Hippocampal formation (tissue), 2 donors: ENCODE results near the gene SLC25A43.

ENCODE experiments used
- DNase-seq, 2 donors: peaks; one replicate each; lab custom pipeline; 2025; lab: John Stamatoyannopoulos, UW

The SLC25A43 gene

DNA sequence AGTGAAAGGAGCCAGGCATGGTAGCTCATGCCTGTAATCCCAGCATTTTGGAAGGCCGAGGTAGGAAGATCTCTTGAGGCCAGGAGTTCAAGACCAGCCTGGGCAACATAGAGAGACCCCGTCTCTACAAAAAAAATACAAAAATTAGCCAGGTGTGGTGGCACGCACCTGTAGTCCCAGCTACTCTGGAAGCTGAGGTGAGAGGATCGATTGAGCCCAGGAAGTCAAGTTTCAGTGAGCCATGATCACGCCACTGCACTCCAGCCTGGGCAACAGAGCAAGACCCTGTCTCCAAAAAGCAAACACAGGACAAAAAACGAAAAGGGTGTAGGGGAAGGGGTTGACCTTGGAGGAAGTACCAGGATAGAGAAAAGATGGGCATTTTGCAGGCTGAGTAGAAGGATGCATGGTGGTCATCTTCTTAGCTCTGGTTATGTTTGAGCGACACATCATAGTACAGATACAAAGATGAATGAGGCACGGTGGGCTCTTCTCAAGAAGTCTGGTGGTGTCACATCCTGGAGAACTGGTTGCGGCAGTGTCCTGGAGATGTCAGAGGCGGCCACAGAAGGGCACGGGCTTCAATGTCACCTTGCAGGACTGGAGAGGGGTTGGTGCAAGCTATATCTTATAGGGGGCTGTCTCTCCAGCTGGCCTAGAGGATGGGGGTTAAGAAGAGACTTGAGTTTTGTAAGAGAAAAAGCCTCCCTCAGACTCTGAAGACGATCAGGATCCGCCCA, 101.1 kb downstream of the SLC25A43 start:
- no peak for DNase-seq

DNA sequence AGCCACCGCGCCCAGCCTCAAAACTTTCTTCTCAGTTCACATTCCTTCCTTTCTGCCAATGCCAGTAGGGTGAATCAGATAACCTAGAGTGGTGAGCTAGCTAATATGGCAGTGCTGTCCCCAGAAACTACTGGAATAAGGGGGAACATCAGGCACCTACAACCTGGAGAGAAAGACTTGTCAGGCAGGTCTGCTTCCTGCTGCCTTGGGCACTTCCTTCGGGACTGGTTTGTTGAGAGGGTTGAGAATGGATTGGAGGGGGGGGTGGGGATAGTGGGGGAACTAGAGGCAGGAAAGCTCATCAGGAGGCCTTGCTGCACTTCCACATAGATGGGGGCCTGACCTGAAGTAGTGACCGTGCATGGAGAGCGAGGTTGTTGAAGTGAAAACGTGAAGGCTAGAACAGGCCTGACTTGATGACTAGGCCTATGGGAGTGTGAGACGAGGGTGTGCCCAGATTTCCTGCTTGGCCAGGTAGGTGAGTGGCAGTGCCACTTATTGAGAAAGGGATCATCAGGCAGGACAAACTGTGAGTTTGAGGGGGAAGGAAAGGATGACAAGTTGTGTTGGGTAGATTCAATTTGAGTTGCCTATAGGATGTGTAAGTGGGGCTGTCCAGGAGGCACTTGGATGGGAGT, 102.5 kb downstream of the SLC25A43 start:
- DNase-seq: no peak

DNA sequence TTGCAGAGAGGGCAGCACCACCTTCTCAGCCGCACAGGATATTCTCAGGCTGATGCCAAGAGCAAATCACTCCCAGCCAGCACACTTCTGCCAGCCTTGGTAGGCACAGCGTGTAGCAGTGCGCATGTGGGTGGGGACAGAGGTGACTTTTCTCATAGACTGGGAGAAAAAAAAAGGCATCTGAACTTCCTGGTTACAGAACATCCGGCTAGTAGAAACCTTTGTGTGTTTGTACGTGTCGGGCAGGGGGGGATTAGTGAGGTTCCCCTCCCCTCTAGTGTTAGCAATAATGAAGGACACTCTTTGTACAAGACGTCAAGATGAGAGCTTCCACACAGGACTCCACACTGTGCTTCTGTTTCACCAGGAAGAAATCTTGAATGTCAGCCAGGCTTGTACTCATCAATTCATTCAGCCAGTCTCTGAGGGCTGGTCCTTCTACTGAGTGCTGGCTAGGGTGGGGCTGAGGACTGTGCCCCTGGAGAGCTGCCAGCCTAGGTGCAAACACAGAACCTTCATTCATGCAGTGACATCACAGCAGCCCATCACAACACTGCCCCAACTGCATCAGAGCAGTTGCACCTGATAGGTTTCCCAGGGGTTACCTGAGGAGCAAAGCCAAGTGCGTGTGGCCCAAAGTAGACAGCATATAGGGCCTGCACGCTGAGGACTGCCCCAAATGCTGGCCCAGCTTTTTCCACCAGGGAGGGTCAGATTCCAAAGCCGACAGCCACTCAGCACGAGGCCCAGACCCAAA, 103.8 kb downstream of the SLC25A43 start:
- DNase-seq: no peak

DNA sequence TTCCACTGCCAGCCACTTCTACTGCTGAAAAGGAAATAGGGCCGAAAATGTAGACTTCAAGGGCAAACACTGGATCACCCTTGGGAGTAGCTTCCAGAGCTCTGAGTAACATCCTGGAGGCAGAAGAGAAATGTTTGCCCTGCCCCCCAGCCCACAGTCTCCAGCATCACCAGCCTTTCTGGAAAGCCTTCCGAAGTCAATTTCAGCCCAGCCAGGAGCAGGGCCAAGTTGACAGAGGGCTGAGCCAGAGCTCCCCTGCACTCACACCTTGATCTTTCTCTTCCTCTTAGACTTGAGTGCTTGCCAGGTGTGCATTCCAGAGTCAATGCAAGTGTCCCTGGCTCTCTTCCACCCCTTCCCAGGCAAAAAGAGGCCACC, 104.3 kb downstream of the SLC25A43 start:
- DNase-seq: no peak
